GM12872 (cell line): ENCODE measurements around the gene SRGAP3.

Experiments used
- CTCF ChIP-seq: IDR thresholded peaks from 3 replicates; pipeline ENCODE4 v1.5.1; 2011; ENCODE audit warnings: low read depth, mild to moderate bottlenecking, low read length, moderate library complexity; ENCODE audit not compliant: insufficient read depth

The SRGAP3 gene

GRCh38 chr3:9139366-9139765, 110.1 kb downstream of the SRGAP3 start:
- no peak for TF ChIP-seq CTCF

- TF ChIP-seq CTCF = no peak
Measured at GRCh38 chr3:9137676-9138075, 111.8 kb downstream of the SRGAP3 start.

- no peak for TF ChIP-seq CTCF
Measured at GRCh38 chr3:9136746-9137465, 112.5 kb downstream of the SRGAP3 start.

GRCh38 chr3:9135930-9136525, 113.4 kb downstream of the SRGAP3 start:
- no peak for TF ChIP-seq CTCF

GRCh38 chr3:9135526-9135925, 113.9 kb downstream of the SRGAP3 start:
- no peak for TF ChIP-seq CTCF

GRCh38 chr3:9133656-9134055, 115.8 kb downstream of the SRGAP3 start:
- no peak for TF ChIP-seq CTCF

GRCh38 chr3:9130345-9131305, 118.8 kb downstream of the SRGAP3 start:
- no peak for TF ChIP-seq CTCF
